HT-29 (cell line): Measurements from ENCODE around the gene CHIC2. TPM values are rescaled to one million over a fixed set of nuclear protein-coding genes. Genes with fewer than 3 reads are reported as not detected.
"Not testable (repeated sequence)": the region's sequence is repeated elsewhere in the genome, so short reads cannot be mapped to it uniquely, and the experiment has no call there.

Experiments used
- DNase-seq: peaks from one replicate; pipeline ENCODE4 v3.0.0-alpha.2; 2015; ENCODE audit warnings: low spot score
- total RNA-seq: library from RNA; depleted of rRNA; stranded (reverse); fragments of >200 nt; shearing (Covaris generic); gene quantifications from 2 replicates; pipeline ENCODE4 v1.2.3, GENCODE V29; 2014

Gene CHIC2
- total RNA-seq, 1 experiment from 2014 or later, result 15.2 TPM

- DNase-seq, result no peak
Measured at GRCh38 chr4:54061873-54062272, 2.5 kb downstream of the CHIC2 start.

DNA sequence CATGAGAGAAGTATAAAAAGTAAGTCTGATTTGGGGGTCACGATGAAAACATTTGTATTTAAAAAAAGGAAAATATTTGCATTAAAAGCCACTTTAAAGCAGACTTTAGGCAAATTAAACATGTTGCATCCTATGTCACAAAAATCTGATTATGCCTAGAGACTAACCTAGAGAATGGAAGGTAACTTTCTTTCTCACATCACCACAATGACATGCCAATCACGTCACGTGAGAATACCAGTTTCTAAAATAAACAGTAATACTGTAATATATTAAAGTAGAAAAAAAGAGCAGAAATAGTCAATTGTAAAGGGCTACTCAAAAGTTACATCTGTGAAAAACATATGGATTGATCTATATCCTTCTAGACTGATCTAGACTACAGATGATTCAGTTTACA is 3.3 kb downstream of the CHIC2 start:
- no peak for DNase-seq

DNA sequence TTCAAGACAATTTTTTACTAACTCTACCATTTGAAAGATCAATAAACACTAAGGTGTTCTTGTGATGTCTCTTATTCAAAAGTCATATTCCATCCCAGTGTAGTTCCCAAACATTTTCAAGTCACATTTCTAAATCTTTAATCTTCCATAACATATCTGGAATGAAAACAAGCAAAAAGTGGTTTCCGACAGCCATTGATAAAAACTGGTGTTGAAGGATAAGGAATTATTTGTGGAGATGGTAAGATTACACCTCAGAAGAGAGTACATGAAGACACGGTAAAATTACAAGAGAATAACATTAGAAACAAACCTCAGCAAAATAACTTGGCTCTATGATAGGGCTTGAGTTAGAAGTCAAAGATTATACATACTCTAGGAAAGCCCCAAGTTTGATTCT is 4.3 kb downstream of the CHIC2 start:
- DNase-seq, result no peak

GRCh38 chr4:54058171-54058570 is 6.2 kb downstream of the CHIC2 start:
- no peak for DNase-seq

DNA sequence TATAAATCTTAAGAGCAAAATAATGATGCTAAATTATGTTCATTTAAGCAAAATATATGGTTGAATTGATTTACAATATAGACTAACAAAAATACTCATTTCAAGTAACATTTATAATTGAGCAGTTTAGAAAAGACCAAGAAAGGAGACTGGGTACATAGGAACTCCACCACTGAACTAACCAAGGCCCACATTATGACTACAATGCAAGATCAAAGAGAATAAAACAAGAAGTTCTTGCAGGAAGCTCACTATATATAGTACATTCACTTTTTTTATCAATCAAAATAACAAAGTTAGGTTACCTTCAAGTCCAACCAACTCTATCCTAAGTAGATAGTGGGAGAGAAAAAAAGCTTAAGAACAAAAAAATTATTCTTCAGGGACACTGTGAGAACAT is 8.0 kb downstream of the CHIC2 start:
- no peak for DNase-seq

DNA sequence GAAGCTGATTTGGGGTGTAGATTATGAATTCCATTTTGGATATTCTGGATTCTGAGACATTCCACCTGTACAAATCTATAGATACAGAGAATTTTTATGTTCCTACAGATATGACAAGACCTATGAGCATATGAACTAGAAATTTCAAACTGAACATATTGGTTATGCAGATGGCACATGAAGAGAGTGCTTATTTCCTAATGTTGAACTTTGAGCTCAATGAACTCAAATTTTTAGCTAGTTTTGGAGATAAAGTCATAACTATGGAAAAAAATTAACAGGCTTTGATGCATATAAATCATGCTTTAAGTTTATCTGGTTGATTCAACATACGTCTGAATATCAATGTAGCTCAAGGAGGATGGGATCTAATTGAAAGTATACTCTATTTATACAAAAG is 8.9 kb downstream of the CHIC2 start:
- DNase-seq, result no peak

GRCh38 chr4:54054501-54054900 is 9.9 kb downstream of the CHIC2 start:
- no peak for DNase-seq

- DNase-seq, result not testable (repeated sequence)
Measured at GRCh38 chr4:54053322-54053721, 11.1 kb downstream of the CHIC2 start.

DNA sequence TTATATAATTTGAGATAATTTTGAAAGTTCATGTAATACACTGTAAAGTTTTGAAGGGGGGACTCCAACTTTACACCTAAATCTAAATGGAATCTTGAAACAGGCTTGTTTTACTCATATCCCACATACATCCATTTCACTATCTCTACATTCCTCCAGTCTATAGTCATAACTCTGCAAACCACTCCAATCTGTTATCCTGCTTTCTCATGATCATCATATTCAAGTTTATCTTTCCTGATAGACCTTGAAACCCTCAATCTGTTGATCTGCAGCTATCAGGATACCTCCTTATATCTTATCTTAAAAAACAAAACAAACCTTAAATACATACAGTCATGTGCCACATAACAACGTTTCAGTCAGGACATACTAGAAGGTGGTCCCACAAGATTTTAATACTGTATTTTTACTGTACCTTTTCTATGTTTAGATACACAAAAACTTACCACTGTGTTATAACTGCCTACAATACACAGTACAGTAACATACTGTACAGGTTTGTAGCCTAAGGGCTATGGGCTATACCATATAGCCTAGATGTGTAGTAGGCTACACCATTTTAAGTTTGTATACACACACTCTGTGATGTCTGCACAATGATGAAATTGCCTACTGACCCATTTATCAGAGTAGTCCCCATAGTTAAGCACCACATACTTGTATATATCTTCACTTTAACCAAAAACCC is 14.0 kb downstream of the CHIC2 start:
- no peak for DNase-seq

DNA sequence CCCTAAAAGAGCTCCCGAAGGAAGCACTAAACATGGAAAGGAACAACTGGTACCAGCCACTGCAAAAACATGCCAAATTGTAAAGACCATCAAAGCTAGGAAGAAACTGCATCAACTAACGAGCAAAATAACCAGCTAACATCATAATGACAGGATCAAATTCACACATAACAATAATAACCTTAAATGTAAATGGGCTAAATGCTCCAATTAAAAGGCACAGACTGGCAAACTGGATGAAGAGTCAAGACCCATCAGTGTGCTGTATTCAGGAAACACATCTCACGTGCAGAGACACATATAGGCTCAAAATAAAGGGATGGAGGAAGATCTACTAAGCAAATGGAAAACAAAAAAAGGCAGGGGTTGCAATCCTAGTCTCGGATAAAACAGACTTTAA is 20.8 kb downstream of the CHIC2 start:
- DNase-seq, result not testable (repeated sequence)

- no peak for DNase-seq
Measured at GRCh38 chr4:54041933-54042332, 22.5 kb downstream of the CHIC2 start.

DNA sequence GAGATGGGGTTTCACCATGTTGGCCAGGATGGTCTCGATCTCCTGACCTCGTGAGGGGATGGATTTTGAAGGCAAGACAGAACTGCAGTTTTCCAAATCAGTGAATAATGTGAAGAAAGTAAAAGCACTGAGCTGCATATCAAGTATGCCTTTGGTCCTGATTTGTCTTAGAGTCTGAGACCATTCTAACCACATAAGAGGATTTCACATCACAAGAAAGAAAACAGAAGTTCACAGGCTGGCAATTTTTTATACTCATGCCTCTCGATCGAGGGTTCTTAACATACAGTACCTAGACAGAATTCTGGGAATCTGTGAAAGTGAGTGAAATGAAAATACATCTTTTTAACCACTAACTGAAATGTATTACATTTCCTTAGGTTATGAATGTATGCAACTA is 23.3 kb downstream of the CHIC2 start:
- DNase-seq, result no peak

DNA sequence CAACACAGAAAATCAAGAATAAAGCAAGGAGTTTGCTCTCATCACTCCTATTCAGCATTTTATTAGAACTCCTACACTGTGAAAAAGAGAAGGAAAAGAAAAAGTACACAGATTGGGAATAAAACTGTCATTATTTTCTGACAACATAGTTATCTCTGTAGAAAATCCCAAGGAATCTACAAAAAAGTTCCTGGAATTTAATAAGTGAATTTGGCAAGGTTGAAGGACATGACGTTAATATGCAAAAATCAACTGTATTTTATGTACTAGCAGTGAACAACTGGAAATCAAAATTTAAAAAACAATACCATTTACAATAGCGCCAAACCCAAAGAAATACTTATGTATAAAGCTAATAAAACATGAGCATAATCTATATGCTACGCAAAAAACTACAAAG is 26.3 kb downstream of the CHIC2 start:
- DNase-seq, result no peak

GRCh38 chr4:54036184-54036583 is 28.2 kb downstream of the CHIC2 start:
- DNase-seq, result no peak

GRCh38 chr4:54032558-54033135 is 31.8 kb downstream of the CHIC2 start:
- DNase-seq, result no peak

DNA sequence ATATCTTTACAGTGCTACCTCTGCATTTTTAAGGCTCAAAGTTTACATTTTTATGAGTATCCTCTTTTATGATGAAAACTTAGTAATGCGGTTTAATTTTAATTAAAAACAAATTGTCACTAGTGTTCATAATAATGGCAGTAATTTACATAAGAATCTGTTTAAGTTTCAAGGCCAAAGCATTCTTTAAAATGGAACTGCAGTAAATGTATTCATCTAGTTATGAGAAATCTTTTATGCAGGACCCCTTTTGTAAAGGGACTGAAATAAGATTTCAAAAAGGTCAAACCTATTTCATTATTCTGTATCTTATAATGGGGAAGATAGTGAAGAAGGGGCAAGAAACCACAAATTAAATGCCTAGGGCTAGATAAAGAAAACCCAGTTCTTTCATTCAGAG is 37.1 kb downstream of the CHIC2 start:
- DNase-seq, result no peak

- no peak for DNase-seq
Measured at GRCh38 chr4:54025582-54025981, 38.8 kb downstream of the CHIC2 start.

- not testable (repeated sequence) for DNase-seq
Measured at GRCh38 chr4:54023019-54023418, 41.4 kb downstream of the CHIC2 start.

- DNase-seq, result no peak
Measured at GRCh38 chr4:54017974-54018373, 46.4 kb downstream of the CHIC2 start.

DNA sequence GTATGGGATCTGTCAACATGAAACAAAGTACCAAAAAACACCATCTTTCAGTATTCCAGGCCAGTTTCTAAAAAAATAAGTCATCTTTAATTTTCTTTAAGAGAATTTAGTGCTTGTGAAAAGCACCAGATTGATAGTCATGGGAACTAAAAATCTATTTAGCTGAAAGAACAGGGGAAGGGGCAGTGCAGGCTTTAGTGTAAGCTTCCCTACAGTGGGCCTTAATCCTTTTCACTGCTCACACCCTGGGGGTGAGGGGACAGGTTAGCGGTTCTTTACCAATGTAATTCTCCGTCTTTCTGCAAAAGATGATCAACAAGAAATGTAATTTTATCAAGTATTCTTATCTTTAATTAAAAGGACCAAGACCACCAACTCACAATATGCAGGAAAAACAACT is 47.1 kb downstream of the CHIC2 start:
- no peak for DNase-seq

DNA sequence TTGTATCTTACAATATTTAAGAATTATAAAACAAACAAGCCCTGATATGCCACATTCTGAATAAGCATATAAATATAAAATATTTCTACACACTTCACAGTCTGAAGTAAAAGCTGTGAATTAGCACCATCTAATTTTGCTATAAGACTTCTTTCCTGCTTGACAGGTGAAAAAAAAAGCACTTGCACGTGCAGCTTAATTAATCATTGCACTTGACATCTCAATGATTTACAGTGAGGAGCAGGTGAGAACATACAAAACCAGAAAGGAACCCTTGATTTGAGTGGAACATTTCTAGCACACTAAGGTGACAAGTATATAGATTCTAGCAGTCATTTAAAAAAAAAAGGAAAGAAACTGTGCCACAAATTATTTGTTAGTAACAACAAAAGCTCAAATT is 47.9 kb downstream of the CHIC2 start:
- DNase-seq, result no peak

DNA sequence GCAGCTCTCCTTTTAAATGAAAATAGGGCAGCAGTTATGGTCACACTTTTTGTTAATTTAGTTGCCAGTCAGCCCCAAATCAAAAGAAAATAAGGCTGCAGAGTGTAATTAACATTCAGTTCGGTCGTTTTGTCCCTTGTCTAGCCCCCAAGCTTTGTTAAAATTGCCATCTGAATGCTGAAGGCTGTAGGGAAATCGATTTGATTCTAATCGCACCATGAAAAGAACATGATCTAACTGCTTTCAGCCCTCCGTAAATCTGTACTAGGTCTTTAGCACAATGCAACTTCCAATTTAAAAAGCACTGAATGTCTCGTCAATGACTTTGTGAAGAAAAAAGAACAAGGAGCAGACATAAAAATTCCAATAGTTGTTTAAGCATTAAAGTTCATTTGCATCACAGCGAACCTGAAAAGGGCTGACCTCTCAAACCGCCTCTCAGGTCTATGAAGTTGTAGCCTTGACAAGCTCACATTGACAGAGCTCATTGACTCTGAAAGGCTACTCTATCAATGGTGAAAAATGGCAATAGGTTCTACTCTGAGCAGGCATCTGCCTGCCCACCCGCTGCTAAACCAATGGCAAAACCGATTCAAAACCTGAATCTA is 48.9 kb downstream of the CHIC2 start:
- no peak for DNase-seq

- no peak for DNase-seq
Measured at GRCh38 chr4:54014666-54015160, 49.7 kb downstream of the CHIC2 start.
